Bronchial epithelial cell (primary cell): Measurements from ENCODE around the gene SORCS2. TPM values are rescaled to one million over a fixed set of nuclear protein-coding genes. Genes with fewer than 3 reads are reported as not detected.

ENCODE experiments used
- DNase-seq: peaks from one replicate; pipeline ENCODE4 v3.0.0-alpha.2; 2010; ENCODE audit warnings: low read depth
- FAIRE-seq: peaks from 2 replicates; lab custom pipeline; 2011; peaks lifted over from hg19 to GRCh38; lab: Jason Lieb, UNC
- H3K27me3 ChIP-seq: 2 replicates; pipeline ENCODE4 v1.5.1; 2011; ENCODE audit warnings: low read length; ENCODE audit not compliant: control insufficient read depth, insufficient read depth
- H3K36me3 ChIP-seq: 2 replicates; pipeline ENCODE4 v1.5.1; 2011; ENCODE audit warnings: low read length; ENCODE audit not compliant: control insufficient read depth, insufficient read depth
- H3K4me3 ChIP-seq: 2 replicates; pipeline ENCODE4 v1.5.1; 2011; ENCODE audit warnings: mild to moderate bottlenecking, low read depth, low read length, control low read depth
- total RNA-seq: library from RNA; depleted of rRNA; stranded (reverse); fragments of >200 nt; gene quantifications from 2 replicates; pipeline ENCODE4 v1.2.1, GENCODE V29; 2014
- TF ChIP-seq, protein P1 (sequence below): IDR thresholded peaks from 2 replicates; pipeline ENCODE4 v1.5.1; 2011; ENCODE audit warnings: mild to moderate bottlenecking, moderate library complexity, low read length, control low read depth, inconsistent platforms; ENCODE audit not compliant: insufficient read depth, severe bottlenecking

Gene SORCS2
- total RNA-seq, 1 donor from 2014 or later = under 0.01 TPM

DNA sequence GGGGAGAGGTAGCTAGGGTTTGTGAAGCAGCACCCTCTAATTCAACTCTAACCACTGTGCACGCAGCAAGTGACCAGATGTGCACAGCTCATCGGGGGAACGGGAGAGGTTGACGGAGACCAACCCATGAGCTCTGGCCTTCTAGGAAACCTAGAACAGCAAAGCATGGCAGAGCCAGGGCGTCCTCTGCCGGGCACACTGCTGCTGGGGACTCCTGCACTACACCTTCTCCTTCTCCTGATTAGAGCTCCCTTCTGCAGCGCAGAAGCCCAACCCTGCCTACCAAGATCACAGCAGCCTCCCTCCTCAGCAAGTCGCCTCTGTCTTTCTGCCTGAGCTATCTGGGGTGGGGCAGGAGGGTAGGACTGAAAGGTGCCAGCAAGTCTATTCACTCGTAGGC, 494.7 kb downstream of the SORCS2 start:
- no peaks in the 10 kb centered on the region for H3K36me3 ChIP-seq
- no peaks in the 10 kb centered on the region for H3K27me3 ChIP-seq
- TF ChIP-seq, protein P1, sequence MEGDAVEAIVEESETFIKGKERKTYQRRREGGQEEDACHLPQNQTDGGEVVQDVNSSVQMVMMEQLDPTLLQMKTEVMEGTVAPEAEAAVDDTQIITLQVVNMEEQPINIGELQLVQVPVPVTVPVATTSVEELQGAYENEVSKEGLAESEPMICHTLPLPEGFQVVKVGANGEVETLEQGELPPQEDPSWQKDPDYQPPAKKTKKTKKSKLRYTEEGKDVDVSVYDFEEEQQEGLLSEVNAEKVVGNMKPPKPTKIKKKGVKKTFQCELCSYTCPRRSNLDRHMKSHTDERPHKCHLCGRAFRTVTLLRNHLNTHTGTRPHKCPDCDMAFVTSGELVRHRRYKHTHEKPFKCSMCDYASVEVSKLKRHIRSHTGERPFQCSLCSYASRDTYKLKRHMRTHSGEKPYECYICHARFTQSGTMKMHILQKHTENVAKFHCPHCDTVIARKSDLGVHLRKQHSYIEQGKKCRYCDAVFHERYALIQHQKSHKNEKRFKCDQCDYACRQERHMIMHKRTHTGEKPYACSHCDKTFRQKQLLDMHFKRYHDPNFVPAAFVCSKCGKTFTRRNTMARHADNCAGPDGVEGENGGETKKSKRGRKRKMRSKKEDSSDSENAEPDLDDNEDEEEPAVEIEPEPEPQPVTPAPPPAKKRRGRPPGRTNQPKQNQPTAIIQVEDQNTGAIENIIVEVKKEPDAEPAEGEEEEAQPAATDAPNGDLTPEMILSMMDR = no peak
- DNase-seq = no peak
- peak; percentile 52 for FAIRE-seq
- H3K4me3 ChIP-seq = no peak overlapping the region

DNA sequence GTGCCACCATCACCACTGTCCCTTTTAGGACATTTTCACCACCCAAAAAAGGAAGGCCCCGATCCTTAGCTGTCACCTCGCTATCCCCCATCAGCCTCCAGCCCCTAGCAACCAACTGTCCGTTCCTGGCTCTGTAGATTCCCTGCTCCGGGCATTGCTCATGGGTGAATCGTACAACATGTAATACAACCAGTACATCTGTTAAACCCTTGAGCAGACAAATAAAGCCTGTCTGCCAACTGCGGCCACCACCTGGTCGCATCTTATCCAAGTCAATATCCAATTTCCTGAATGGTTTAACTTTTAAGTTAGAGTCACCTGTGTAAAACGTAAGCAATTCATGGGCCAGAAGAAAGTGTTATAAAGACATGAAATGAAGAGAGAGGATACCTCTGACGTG, 495.5 kb downstream of the SORCS2 start:
- Histone ChIP-seq H3K27me3 (no peaks in the 10 kb centered on the region), H3K4me3 (no peak overlapping the region), H3K36me3 (no peaks in the 10 kb centered on the region)
- DNase-seq (no peak), FAIRE-seq (no peak)
- TF ChIP-seq, protein P1 = no peak

DNA sequence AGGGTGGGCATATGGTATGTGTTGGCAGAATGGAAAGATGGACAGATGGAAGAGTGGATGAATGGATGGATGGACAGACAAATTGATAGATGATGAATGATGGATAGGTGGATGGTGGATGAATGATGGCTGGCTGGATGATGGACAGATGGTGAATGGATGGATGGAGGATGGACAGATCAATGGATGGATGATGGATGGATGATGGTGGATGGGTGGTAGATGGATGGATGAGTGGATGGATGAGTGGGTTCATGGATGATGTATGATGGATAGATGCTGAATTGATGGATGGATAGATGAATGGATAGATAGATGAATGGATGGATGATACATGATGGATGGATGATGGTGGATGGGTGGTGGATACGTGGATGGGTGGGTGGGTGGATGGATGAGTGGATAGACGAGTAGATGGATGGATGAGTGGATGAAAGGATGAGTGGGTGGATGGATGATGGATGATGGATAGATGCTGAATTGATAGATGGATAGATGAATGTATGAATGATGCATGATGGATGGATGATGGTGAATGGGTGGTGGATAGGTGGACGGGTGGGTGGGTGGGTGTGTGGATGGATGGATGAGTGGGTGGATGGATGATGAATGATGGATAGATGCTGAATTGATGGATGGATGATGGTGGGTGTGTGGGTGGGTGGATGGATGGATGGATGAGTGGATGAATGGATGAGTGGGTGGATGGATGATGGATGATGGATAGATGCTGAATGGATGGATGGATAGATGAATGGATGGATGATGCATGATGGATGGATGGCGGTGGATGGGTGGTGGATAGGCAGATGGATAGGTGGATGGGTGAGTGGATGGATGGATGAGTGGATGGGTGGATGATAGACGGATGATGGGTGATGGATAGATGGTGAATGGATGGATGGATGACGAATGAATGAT, 497.7 kb downstream of the SORCS2 start:
- no peak for DNase-seq
- no peak overlapping the region for H3K4me3 ChIP-seq
- TF ChIP-seq, protein P1 = no peak
- H3K27me3 ChIP-seq = no peaks in the 10 kb centered on the region
- peak; percentile 28 for FAIRE-seq
- H3K36me3 ChIP-seq = no peaks in the 10 kb centered on the region

DNA sequence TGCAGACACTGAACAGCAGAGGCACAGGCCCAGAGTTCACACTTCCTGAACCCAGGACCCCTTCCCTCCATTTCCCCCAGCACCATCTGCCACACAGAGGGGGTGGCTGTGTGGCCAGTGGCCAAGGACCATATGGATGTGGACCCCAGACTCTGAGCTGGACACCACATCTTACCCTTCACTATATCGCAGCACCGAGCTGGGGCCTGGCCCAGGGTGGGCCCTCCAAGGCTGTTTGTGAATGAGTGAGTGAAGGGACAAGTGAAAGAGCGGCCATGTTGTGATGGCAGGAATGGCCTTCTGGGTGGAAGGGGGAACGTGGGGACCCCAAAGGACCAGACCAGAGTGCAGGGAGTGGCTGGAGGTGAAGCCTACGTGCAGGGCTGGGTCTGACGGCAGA, 498.7 kb downstream of the SORCS2 start:
- DNase-seq (no peak), FAIRE-seq (no peak)
- Histone ChIP-seq H3K4me3 (no peak overlapping the region), H3K27me3 (no peaks in the 10 kb centered on the region), H3K36me3 (no peaks in the 10 kb centered on the region)
- TF ChIP-seq, protein P1 = no peak

DNA sequence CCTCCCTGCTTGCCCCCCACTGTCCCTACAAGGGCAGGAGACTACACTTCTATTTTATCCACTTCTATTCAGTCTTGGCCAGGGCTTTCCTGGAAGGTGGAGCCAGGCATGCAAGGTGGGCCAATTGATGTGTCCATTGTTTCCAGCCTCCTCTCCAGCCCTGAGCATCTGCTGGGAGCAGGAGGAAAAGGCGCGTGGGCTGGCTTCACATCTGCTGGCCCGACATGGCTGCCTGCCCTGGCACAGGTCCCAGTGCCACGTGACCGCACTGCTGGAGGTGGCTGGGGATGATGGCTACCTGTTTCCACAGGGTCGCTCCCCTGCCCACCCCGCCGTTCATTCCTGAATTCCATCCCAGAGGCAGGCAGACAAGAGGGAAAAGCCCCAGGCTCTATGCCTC, 499.6 kb downstream of the SORCS2 start:
- TF ChIP-seq, protein P1 = no peak
- no peak overlapping the region for H3K4me3 ChIP-seq
- no peak for FAIRE-seq
- no peak for DNase-seq
- no peaks in the 10 kb centered on the region for H3K27me3 ChIP-seq
- H3K36me3 ChIP-seq = no peaks in the 10 kb centered on the region
